OCI-LY1 (cell line): ENCODE results near the gene FAT1.

Source experiments
- CTCF ChIP-seq: fragments of 200-600 bp; sonication (generic), shearing (Covaris generic); IDR thresholded peaks from 2 replicates; pipeline ENCODE4 v1.5.1; 2017; ENCODE audit warnings: mild to moderate bottlenecking, antibody characterized with exemption, low read length, moderate library complexity, mixed read lengths
- EZH2 ChIP-seq: fragments of 200-600 bp; sonication (generic), shearing (Covaris generic); IDR thresholded peaks from 2 replicates; pipeline ENCODE4 v1.8.0; 2017; ENCODE audit warnings: borderline replicate concordance, mixed run types, mild to moderate bottlenecking, antibody characterized with exemption, low read length, moderate library complexity, mixed read lengths

GRCh38 chr4:186642530-186642929, 81.1 kb downstream of the FAT1 start:
- TF ChIP-seq CTCF (no peak), EZH2 (no peak)
